Smooth muscle cell (in vitro differentiated cells): ENCODE data around the gene USP19. TPM values are rescaled to one million over a fixed set of nuclear protein-coding genes. Genes with fewer than 3 reads are reported as not detected.

Source experiments
- DNase-seq: peaks from one replicate; lab custom pipeline; 2025; ENCODE audit not compliant: unreplicated experiment; lab: John Stamatoyannopoulos, UW
- H2AFZ ChIP-seq: fragments of 200-600 bp; sonication (generic); 2 replicates; pipeline ENCODE4 v1.6.0; 2016; ENCODE audit warnings: antibody characterized with exemption, low read depth, mild to moderate bottlenecking
- H3F3A ChIP-seq: fragments of 200-600 bp; sonication (generic); 2 replicates; pipeline ENCODE4 v1.6.0; 2017; ENCODE audit warnings: antibody characterized with exemption, low read depth
- H3K27ac ChIP-seq: fragments of 200-600 bp; sonication (generic); 2 replicates; pipeline ENCODE4 v1.5.1; 2016; ENCODE audit warnings: low read depth, mild to moderate bottlenecking
- H3K27me3 ChIP-seq: fragments of 200-600 bp; sonication (generic); 2 replicates; pipeline ENCODE4 v1.6.1; 2016; ENCODE audit warnings: low read depth, mild to moderate bottlenecking
- H3K36me3 ChIP-seq: fragments of 200-600 bp; sonication (generic); 2 replicates; pipeline ENCODE4 v1.5.1; 2016; ENCODE audit warnings: low read depth
- H3K4me1 ChIP-seq: fragments of 200-600 bp; sonication (generic); 2 replicates; pipeline ENCODE4 v1.5.1; 2016; ENCODE audit warnings: low read depth
- H3K4me2 ChIP-seq: fragments of 200-600 bp; sonication (generic); 2 replicates; pipeline ENCODE4 v1.6.0; 2016; ENCODE audit warnings: mild to moderate bottlenecking
- H3K4me3 ChIP-seq: fragments of 200-600 bp; sonication (generic); 2 replicates; pipeline ENCODE4 v1.5.1; 2016; ENCODE audit warnings: mild to moderate bottlenecking
- H3K79me2 ChIP-seq: fragments of 200-600 bp; sonication (generic); 2 replicates; pipeline ENCODE4 v1.6.0; 2016; ENCODE audit warnings: low read depth, mild to moderate bottlenecking
- H3K9ac ChIP-seq: fragments of 200-600 bp; sonication (generic); 2 replicates; pipeline ENCODE4 v1.6.0; 2016; ENCODE audit warnings: low read depth
- H3K9me3 ChIP-seq: fragments of 200-600 bp; sonication (generic); replicated peaks from 2 replicates; pipeline ENCODE4 v1.5.1; 2016; ENCODE audit warnings: low read depth
- H4K20me1 ChIP-seq: fragments of 200-600 bp; sonication (generic); 2 replicates; pipeline ENCODE4 v1.6.0; 2016; ENCODE audit warnings: low read depth
- WGBS: methylation state at CpG from one replicate; pipeline ENCODE4 v1.1.7; 2016; ENCODE audit warnings: low lambda C conversion rate; 5-methylcytosine and 5-hydroxymethylcytosine counted together
- microRNA-seq: library from miRNA; unstranded; fragments of <30 nt; microRNA quantifications from one replicate; pipeline ENCODE4, GENCODE V29; 2016; ENCODE audit warnings: borderline number of aligned reads
- polyA plus RNA-seq: library from polyadenylated mRNA; unstranded; fragments of >200 nt; fragmentation: Nextera tagmentation; extraction: Ambion mirVana; gene quantifications from 2 replicates; pipeline ENCODE4 v1.2.1, GENCODE V29; 2016
- small RNA-seq: library from RNA; depleted of rRNA; stranded (forward); fragments of <200 nt; gene quantifications from one replicate; pipeline ENCODE3, GENCODE V24; 2014
- total RNA-seq: library from RNA; depleted of rRNA; stranded (reverse); fragments of >200 nt; gene quantifications from 2 replicates; pipeline ENCODE4 v1.2.3, GENCODE V29; 2014
- TF ChIP-seq, protein P1 (sequence below): fragments of 200-600 bp; sonication (generic); IDR thresholded peaks from 2 replicates; pipeline ENCODE4 v1.5.1; 2017; ENCODE audit warnings: borderline replicate concordance, mild to moderate bottlenecking, antibody characterized with exemption; ENCODE audit not compliant: insufficient read depth, poor library complexity, severe bottlenecking

USP19 gene
- total and polyA plus RNA-seq, 2 experiments from 2014 or later, result 21.1 to 22.1 TPM

DNA sequence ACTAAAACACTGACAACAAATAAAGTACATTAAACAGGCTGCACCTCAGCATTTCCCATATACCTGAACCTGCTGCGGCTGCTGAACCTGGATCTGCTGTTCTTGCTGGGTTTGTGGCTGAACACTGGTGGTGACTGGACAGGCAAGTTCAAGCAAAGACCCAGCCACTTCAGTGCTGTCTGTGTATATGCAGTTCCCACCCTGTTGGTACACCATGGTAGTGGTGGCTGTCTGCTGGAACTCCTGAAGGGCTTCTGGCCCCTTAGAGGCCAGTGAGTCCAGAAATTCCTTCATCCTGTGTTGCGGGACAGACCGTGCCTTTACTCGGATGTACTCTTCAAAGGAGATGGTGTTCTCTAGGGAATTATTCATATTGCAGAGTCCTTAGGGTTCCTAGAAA is 44.0 kb downstream of the USP19 start:
- peaks cover 84% of the 10 kb centered on the region for H4K20me1 ChIP-seq
- no peak overlapping the region for H3K27ac ChIP-seq
- no peaks in the 10 kb centered on the region for H3K4me1 ChIP-seq
- H3F3A ChIP-seq, result no peaks in the 10 kb centered on the region
- H3K9me3 ChIP-seq, result no peaks in the 10 kb centered on the region
- WGBS, result 97% methylated on average over 4 of the region's 4 CpGs
- no peak overlapping the region for H2AFZ ChIP-seq
- H3K9ac ChIP-seq, result no peak overlapping the region
- peaks cover 19% of the 10 kb centered on the region for H3K36me3 ChIP-seq
- H3K79me2 ChIP-seq, result peaks cover 83% of the 10 kb centered on the region
- TF ChIP-seq, protein P1, sequence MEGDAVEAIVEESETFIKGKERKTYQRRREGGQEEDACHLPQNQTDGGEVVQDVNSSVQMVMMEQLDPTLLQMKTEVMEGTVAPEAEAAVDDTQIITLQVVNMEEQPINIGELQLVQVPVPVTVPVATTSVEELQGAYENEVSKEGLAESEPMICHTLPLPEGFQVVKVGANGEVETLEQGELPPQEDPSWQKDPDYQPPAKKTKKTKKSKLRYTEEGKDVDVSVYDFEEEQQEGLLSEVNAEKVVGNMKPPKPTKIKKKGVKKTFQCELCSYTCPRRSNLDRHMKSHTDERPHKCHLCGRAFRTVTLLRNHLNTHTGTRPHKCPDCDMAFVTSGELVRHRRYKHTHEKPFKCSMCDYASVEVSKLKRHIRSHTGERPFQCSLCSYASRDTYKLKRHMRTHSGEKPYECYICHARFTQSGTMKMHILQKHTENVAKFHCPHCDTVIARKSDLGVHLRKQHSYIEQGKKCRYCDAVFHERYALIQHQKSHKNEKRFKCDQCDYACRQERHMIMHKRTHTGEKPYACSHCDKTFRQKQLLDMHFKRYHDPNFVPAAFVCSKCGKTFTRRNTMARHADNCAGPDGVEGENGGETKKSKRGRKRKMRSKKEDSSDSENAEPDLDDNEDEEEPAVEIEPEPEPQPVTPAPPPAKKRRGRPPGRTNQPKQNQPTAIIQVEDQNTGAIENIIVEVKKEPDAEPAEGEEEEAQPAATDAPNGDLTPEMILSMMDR, result no peak
- H3K4me2 ChIP-seq, result no peak overlapping the region
- no peaks in the 10 kb centered on the region for H3K27me3 ChIP-seq
- H3K4me3 ChIP-seq, result no peak overlapping the region
- no peak for DNase-seq

DNA sequence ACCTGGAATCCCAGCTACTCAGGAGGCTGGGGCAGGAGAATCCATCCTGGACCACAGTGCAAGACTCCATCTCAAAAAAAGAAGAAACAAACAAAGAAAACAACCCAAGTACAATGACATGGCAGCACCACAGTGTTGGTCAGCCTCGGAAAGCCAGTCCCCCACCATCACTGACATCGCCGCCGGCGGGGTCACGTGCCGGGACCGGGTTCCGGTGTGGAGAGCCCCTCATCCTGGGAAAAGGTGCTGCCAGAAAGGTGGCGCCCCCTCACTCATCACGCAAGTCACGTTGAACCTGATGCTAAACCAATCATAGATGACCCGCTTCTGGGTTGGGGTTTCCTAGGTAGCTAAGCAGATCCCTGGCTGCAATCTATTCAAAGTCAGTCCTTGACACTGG is 44.5 kb downstream of the USP19 start:
- Histone ChIP-seq H3K9ac (no peak overlapping the region), H3K27me3 (no peaks in the 10 kb centered on the region), H3K36me3 (peaks cover 19% of the 10 kb centered on the region), H2AFZ (no peak overlapping the region), H3K79me2 (peaks cover 83% of the 10 kb centered on the region), H4K20me1 (peaks cover 84% of the 10 kb centered on the region), H3K4me2 (no peak overlapping the region), H3K4me3 (no peak overlapping the region), H3K27ac (no peak overlapping the region), H3K4me1 (no peaks in the 10 kb centered on the region), H3K9me3 (no peaks in the 10 kb centered on the region), H3F3A (no peaks in the 10 kb centered on the region)
- over 99% methylated on average over 13 of the region's 13 CpGs for WGBS
- no peak for DNase-seq
- TF ChIP-seq, protein P1, result no peak

Small RNA genes lying within 50 kb of the gene (microRNA-seq; reads per million reads assigned to microRNA genes)
- not detected for gene MIR6890

Small RNA genes lying within 50 kb of the gene (small RNA-seq; reads per million reads assigned to genes)
- gene RN7SL182P, result 0.16 reads per million

Other genes starting within 250 kb of the USP19 start
- gene SLC25A20, start 221.9 kb downstream of the USP19 start, total RNA-seq, result 8.9 and 14.7 TPM in 2 replicates
- gene SLC25A20, start 221.9 kb downstream of the USP19 start, polyA plus RNA-seq, result 12.1 and 14.6 TPM in 2 replicates
- gene ARIH2, start 202.0 kb downstream of the USP19 start, total RNA-seq, result 43.6 and 44.9 TPM in 2 replicates
- 39.7 and 44.0 TPM in 2 replicates for gene ARIH2, start 202.0 kb downstream of the USP19 start, polyA plus RNA-seq
- 20.3 and 22.7 TPM in 2 replicates for gene P4HTM, start 130.6 kb downstream of the USP19 start, total RNA-seq
- gene P4HTM, start 130.6 kb downstream of the USP19 start, polyA plus RNA-seq, result 29.9 and 30.4 TPM in 2 replicates
- gene WDR6, start 113.4 kb downstream of the USP19 start, total RNA-seq, result 61.8 and 72.8 TPM in 2 replicates
- gene WDR6, start 113.4 kb downstream of the USP19 start, polyA plus RNA-seq, result 86.8 and 115 TPM in 2 replicates
- gene DALRD3, start 102.2 kb downstream of the USP19 start, total RNA-seq, result 32.1 and 35.6 TPM in 2 replicates
- 39.0 and 51.1 TPM in 2 replicates for gene DALRD3, start 102.2 kb downstream of the USP19 start, polyA plus RNA-seq
- 113 and 124 TPM in 2 replicates for gene NDUFAF3, start 98.7 kb downstream of the USP19 start, total RNA-seq
- 169 and 175 TPM in 2 replicates for gene NDUFAF3, start 98.7 kb downstream of the USP19 start, polyA plus RNA-seq
- gene IMPDH2, start 91.4 kb downstream of the USP19 start, total RNA-seq, result 121 and 128 TPM in 2 replicates
- gene IMPDH2, start 91.4 kb downstream of the USP19 start, polyA plus RNA-seq, result 105 and 127 TPM in 2 replicates
- gene QRICH1, start 26.8 kb downstream of the USP19 start, total RNA-seq, result 62.0 and 76.4 TPM in 2 replicates
- 38.2 and 48.8 TPM in 2 replicates for gene QRICH1, start 26.8 kb downstream of the USP19 start, polyA plus RNA-seq
- gene QARS1, start 16.1 kb downstream of the USP19 start, total RNA-seq, result 135 and 150 TPM in 2 replicates
- gene QARS1, start 16.1 kb downstream of the USP19 start, polyA plus RNA-seq, result 107 and 114 TPM in 2 replicates
- 354 and 503 TPM in 2 replicates for gene LAMB2, start 12.2 kb upstream of the USP19 start, total RNA-seq
- gene LAMB2, start 12.2 kb upstream of the USP19 start, polyA plus RNA-seq, result 456 and 471 TPM in 2 replicates
- gene CCDC71, start 45.5 kb upstream of the USP19 start, total RNA-seq, result 19.6 and 33.8 TPM in 2 replicates
- gene CCDC71, start 45.5 kb upstream of the USP19 start, polyA plus RNA-seq, result 0.59 and 0.80 TPM in 2 replicates
- gene KLHDC8B, start 50.8 kb upstream of the USP19 start, total RNA-seq, result 20.8 and 22.5 TPM in 2 replicates
- gene KLHDC8B, start 50.8 kb upstream of the USP19 start, polyA plus RNA-seq, result 42.1 and 51.9 TPM in 2 replicates
- 1.6 and 5.5 TPM in 2 replicates for gene C3orf62, start 156.4 kb upstream of the USP19 start, total RNA-seq
- gene C3orf62, start 156.4 kb upstream of the USP19 start, polyA plus RNA-seq, result 1.6 and 3.4 TPM in 2 replicates
- 23.8 and 28.3 TPM in 2 replicates for gene USP4, start 219.2 kb upstream of the USP19 start, total RNA-seq
- 25.6 and 36.1 TPM in 2 replicates for gene USP4, start 219.2 kb upstream of the USP19 start, polyA plus RNA-seq
- 148 and 173 TPM in 2 replicates for gene GPX1, start 237.5 kb upstream of the USP19 start, total RNA-seq
- gene GPX1, start 237.5 kb upstream of the USP19 start, polyA plus RNA-seq, result 247 and 301 TPM in 2 replicates